Fibroblast of skin of right biceps (primary cell): ENCODE data around the gene DDO.
"Not testable (repeated sequence)": the region's sequence is repeated elsewhere in the genome, so short reads cannot be mapped to it uniquely, and the experiment has no call there.

Experiments
- DNase-seq: peaks from one replicate; pipeline ENCODE4 v3.0.0-alpha.2; 2013

The DDO gene

DNA sequence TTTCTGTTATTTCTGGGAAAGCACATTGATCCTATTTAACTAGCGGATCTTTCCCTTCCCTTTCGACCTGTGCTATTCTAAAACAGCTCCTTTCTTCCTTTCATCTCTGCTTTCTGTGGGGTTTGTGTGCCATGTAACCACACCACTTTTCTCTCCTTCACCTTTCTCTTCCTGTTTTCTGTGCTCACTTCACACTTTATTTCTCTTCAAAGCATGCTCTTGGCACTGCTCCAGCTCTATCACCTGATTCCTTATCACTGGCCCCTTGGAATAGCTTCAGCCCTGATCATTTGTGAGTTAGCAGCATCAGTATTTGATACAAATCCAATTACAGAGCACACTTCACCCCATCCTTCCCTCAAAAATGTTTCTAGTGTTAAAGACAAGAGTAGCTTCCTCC lies 49.1 kb downstream of the DDO start:
- DNase-seq = no peak

DNA sequence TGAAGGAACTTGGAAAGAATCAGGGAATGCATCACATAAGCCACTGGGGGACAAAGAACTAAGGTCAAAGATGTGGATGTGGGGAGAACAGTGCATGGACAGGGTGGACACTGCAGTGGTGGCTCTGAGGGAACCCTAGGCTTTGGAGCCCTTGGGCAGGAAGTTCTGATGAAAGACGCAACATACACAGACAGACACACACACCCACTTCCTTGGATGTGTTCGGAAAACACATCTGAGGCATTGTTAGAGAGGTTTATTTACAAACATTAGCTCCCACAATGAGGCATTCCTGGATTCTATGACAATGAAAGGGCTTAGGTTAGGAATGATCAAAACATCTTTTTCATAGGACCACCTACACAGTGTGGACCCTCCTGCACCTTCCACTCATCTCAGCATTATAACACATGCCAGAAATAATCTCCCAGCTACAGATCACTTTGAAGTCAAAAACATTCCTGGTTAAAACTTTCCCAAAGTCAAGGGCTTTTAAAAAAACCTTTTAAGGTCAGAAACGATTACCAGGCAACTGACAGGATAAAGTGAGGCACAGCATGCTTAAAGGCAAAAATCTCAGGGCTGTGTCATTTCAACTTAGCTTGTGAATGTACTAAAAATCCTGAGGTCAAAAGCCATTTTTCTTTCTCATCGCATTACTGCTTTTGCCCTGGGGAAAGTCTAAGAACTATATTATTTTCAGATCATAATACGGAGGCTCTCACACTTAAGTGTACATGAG lies 50.8 kb downstream of the DDO start:
- no peak for DNase-seq

- DNase-seq = no peak
These were observed 51.6 kb downstream of the DDO start for GRCh38 chr6:110363748-110364147.

GRCh38 chr6:110360676-110361075 lies 54.7 kb downstream of the DDO start:
- no peak for DNase-seq

- no peak for DNase-seq
These were observed 55.8 kb downstream of the DDO start for GRCh38 chr6:110359556-110359955.

DNA sequence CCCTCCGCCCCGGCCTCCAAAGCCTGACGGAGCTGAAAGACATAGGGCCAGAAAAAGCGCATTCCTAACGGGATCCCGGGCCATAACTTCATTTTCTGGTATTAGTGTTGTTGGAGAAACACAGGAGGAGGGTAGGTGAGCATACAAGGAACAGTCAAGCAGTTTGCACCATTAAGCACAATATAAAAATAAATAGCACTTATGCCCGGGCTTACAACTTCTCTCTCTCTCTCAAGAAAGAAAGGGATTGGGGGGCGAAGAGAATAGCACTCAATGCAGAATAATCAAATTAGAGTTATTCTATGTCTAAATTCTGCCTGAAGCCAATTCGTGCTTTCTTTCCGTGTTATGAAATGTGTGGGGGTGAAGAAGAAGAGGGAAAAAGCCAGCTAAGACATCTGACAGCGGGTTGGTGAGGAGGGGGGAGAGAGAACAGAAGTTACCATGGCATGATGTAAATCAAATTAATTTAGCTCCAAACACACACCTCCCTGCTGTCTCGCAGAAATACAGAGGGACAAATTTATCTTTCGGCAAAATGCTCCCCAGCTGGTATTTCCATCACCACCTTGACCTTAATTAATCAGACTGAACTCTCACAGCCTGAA lies 56.7 kb downstream of the DDO start:
- DNase-seq = no peak

- DNase-seq = no peak
These were observed 57.5 kb downstream of the DDO start, which contains the start of gene METTL24 for GRCh38 chr6:110357664-110358552. METTL24 (minus strand) TSS chr6:110358349; CDS start chr6:110358272, 77 bp downstream.

GRCh38 chr6:110357298-110357663 lies 58.1 kb downstream of the DDO start:
- DNase-seq = no peak

- no peak for DNase-seq
These were observed 58.6 kb downstream of the DDO start for GRCh38 chr6:110356778-110357177.

DNA sequence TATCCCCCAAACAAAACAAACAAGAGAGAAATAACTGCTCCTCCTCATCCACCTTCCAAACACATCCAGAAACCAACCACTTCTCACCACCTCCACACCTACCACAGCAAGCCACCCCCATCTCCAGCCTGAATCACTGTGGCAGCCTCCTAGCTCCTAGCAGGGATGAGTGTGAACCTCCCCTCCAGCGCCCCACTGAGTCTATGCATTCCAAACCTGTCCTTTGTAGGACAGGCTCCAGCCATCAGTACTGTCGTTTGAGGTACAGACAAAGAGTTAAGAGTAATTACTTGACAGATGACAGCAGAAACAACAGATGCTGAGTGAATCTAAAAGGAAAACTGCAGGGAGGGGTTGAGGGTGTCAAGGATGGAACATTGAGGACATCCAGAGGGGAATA lies 59.6 kb downstream of the DDO start:
- no peak for DNase-seq

DNA sequence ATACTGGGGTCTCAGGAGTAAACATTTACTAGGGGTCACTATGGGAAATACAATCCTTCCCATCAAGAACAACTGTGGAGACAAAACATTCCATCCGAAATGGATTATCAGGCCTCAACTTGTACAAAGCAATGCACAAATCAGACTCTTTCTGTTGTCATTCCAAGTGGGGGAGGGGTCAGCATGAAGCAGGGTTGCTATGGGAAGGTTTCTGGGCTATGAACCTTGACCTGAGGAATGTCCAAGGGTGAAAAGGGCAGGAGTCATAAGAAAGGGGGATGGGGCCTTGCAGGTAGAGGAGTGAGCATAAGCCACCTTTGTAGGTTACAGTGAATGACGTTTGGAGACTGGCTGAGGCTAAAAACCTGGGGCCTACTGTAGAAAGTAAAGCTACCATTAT lies 60.4 kb downstream of the DDO start:
- DNase-seq = no peak

DNA sequence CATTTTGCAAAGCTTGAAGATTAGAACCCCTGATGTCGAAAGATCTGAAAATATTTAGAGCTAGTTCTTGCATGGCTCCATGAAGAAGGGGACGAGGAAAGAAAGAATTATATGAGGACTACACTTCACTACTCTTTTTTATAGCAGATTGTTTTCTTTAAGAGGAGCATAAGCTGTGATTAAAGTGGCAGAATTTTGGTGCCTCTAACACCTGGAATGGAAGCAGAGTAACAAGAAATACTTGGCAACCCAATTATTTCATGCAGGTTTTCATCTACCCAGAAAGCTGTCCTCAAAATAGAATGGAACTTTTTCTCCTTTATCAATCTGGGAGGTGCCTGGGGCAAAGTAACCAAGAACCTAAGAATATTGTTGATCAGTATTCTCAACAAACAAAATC lies 61.2 kb downstream of the DDO start:
- DNase-seq = no peak

GRCh38 chr6:110353457-110354001 lies 61.8 kb downstream of the DDO start:
- no peak for DNase-seq

- no peak for DNase-seq
These were observed 62.7 kb downstream of the DDO start for GRCh38 chr6:110352563-110353262.

DNA sequence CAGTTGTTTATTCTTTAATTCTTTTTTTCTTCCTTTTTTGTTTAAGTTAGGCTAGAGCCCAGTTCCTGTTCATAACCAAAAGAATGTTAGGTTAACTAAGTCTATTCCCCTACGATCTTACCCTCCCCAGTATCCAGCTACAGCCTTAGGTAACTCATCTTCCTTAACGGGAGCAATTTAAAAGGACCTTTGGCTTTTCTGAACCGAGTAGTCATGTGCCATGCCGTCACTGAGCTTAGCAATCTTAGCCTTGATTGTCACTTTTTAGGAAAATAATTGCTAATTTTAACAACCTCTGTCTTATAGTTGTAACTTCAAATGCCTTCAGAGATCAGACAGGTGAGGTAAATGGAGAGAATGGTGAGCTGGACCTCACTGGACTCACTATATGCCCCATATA lies 63.4 kb downstream of the DDO start:
- DNase-seq = no peak

DNA sequence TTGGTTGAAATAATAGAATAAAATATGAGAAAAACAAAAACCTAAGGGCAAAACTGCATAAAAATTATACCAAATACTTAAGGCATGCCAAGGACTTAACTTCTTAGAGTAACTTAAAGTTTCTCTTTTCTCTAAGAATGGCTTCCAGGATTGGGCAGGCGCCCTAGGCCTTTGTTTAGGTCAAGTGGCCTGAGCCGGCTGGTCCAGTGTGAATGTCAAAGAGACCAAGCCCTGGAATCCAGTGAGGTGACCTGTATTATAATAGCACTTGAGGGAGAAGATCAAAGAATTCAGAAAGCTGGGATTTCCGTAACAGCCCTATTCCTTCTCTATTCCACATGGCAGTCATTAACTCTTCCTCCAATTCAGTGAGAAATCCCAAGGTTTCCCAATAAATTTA lies 63.8 kb downstream of the DDO start:
- no peak for DNase-seq

- DNase-seq = not testable (repeated sequence)
These were observed 64.8 kb downstream of the DDO start for GRCh38 chr6:110350593-110350992.

DNA sequence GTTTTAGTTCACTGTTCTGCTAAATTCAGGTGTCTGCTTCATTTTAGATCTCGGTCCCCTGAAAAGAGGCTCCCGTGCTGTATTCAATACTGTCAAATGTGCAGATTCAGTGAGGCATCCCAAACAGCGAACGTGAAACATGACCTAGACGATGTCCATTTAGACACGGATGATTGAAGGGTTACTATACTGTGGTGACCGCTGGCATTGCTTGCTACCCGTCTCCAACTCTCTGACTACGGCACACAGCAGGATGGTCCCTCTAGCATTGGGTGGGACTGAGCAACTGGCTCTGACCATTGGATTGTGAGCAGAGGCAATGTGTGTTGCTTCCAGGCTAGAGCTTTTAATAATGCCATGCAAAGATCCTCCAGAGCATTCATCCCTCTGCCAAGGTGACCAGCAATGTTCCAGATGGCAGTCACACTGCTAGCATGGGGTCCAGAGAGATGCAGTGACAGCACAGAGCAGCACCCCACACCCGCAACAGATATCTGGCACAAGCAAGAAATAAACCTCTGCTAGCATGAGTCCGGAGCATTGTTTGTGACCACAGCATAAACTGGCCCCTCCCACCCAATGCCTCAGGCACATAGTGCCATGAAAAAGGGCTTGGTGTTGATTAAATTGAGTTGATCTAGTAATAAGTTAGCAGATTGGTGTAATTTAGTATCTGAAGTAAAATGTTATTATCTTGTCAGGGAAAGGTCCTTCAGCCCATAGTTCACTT lies 66.2 kb downstream of the DDO start:
- DNase-seq = no peak

DNA sequence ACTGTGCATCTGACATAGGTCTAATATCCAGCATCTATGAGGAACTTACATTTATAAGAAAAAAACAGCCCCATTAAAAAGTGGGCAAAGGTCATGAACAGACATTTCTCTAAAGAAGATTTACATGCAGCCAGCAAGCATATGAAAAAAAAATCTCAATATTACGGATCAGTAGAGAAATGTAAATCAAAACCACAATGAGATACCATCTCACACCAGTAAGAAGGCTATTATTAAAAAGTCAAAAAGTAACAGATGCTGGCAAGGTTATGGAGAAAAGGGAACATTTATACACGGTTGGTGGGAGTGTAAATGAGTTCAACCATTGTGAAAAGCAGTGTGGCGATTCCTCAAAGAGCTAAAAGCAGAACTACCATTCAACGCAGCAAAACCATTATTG lies 70.3 kb downstream of the DDO start:
- no peak for DNase-seq

DNA sequence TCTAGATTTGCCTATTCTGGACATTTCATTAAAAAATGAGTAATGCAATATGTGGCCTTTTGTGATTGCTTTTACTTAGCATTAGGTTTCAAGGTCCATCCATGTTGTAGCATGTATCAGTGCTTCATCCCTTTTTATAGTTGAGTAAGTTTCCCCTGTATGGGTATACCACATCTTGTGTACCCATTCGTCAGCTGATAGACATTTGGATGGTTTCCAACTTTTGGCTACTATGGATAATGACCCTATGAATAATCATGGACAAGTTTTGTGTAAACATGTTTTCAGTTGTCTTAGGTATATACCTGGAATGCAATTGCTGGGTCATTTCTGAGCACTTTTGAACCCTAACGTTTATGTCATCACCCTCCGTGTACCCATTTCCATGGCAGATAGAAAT lies 72.6 kb downstream of the DDO start:
- no peak for DNase-seq
